Measurements from ENCODE around the gene PLA2G2D.

PLA2G2D gene

GRCh38 chr1:20078711-20079110, 40.6 kb downstream of the PLA2G2D start:
- Mint-ChIP-seq H3K9me3 (no peaks in the 10 kb centered on the region), H3K36me3 (ENCODE audit: low read depth) (no peaks in the 10 kb centered on the region)

GRCh38 chr1:20078171-20078651, 41.1 kb downstream of the PLA2G2D start:
- Mint-ChIP-seq H3K27ac (no peak overlapping the region), H3K4me1 (no peaks in the 10 kb centered on the region), H3K9me3 (no peaks in the 10 kb centered on the region), H3K27me3 (ENCODE audit: low read depth) (peaks cover 26% of the 10 kb centered on the region), H3K4me3 (no peak overlapping the region), H3K36me3 (ENCODE audit: low read depth) (no peaks in the 10 kb centered on the region)
- no peak for TF ChIP-seq CTCF (IDR thresholded peaks at IDR 0.05; ENCODE audit: unreplicated experiment in 3 of 3)

More at GRCh38 chr1:20078711-20079110, 40.6 kb downstream of the PLA2G2D start:
- H3K27me3 Mint-ChIP-seq (ENCODE audit: low read depth), result peaks cover 24% of the 10 kb centered on the region
- H3K4me1 Mint-ChIP-seq, result no peaks in the 10 kb centered on the region
- H3K4me3 Mint-ChIP-seq, result no peak overlapping the region
- H3K27ac Mint-ChIP-seq, result no peak overlapping the region
- TF ChIP-seq CTCF (IDR thresholded peaks at IDR 0.05; ENCODE audit: unreplicated experiment in 3 of 3), result no peak

- H3K36me3 Mint-ChIP-seq (ENCODE audit: low read depth), result no peaks in the 10 kb centered on the region
- H3K27ac Mint-ChIP-seq, result no peak overlapping the region
- H3K27me3 Mint-ChIP-seq (ENCODE audit: low read depth), result peaks cover 26% of the 10 kb centered on the region
- no peak for TF ChIP-seq CTCF (IDR thresholded peaks at IDR 0.05; ENCODE audit: unreplicated experiment in 3 of 3)
- no peak overlapping the region for H3K4me3 Mint-ChIP-seq
- H3K4me1 Mint-ChIP-seq, result no peaks in the 10 kb centered on the region
- H3K9me3 Mint-ChIP-seq, result no peaks in the 10 kb centered on the region
Observed at GRCh38 chr1:20076710-20077461, 42.5 kb downstream of the PLA2G2D start.

GRCh38 chr1:20076223-20076622, 43.1 kb downstream of the PLA2G2D start:
- no peaks in the 10 kb centered on the region for H3K4me1 Mint-ChIP-seq
- no peak overlapping the region for H3K27ac Mint-ChIP-seq
- H3K36me3 Mint-ChIP-seq (ENCODE audit: low read depth), result no peaks in the 10 kb centered on the region
- no peak for TF ChIP-seq CTCF (IDR thresholded peaks at IDR 0.05; ENCODE audit: unreplicated experiment in 3 of 3)
- H3K27me3 Mint-ChIP-seq (ENCODE audit: low read depth), result peaks cover 26% of the 10 kb centered on the region
- H3K9me3 Mint-ChIP-seq, result no peaks in the 10 kb centered on the region
- no peak overlapping the region for H3K4me3 Mint-ChIP-seq

GRCh38 chr1:20075345-20075744, 44.0 kb downstream of the PLA2G2D start:
- no peaks in the 10 kb centered on the region for H3K36me3 Mint-ChIP-seq (ENCODE audit: low read depth)
- no peaks in the 10 kb centered on the region for H3K9me3 Mint-ChIP-seq
- peaks cover 22% of the 10 kb centered on the region for H3K27me3 Mint-ChIP-seq (ENCODE audit: low read depth)
- no peak overlapping the region for H3K27ac Mint-ChIP-seq
- no peak for TF ChIP-seq CTCF (IDR thresholded peaks at IDR 0.05; ENCODE audit: unreplicated experiment in 3 of 3)
- no peaks in the 10 kb centered on the region for H3K4me1 Mint-ChIP-seq
- H3K4me3 Mint-ChIP-seq, result no peak overlapping the region

- Mint-ChIP-seq H3K27ac (no peak overlapping the region), H3K9me3 (no peaks in the 10 kb centered on the region), H3K4me1 (no peaks in the 10 kb centered on the region), H3K27me3 (ENCODE audit: low read depth) (peaks cover 22% of the 10 kb centered on the region), H3K36me3 (ENCODE audit: low read depth) (no peaks in the 10 kb centered on the region), H3K4me3 (no peak overlapping the region)
- no peak for TF ChIP-seq CTCF (IDR thresholded peaks at IDR 0.05; ENCODE audit: unreplicated experiment in 3 of 3)
Observed at GRCh38 chr1:20074725-20075171, 44.6 kb downstream of the PLA2G2D start.

Data from nephron (organoid).